ENCODE measurements around the gene TNPO1.

GRCh38 chr5:72847439-72847838 is 31.0 kb downstream of the TNPO1 start:
- TF ChIP-seq GATA3 (IDR thresholded peaks at IDR 0.05; ENCODE audit: low read depth, low read length), result no peak
- TF ChIP-seq GATA2 (IDR thresholded peaks at IDR 0.05; ENCODE audit: low read depth, low read length), result no peak
